H9 (cell line): ENCODE measurements around the gene YPEL5. TPM values are rescaled to one million over a fixed set of nuclear protein-coding genes. Genes with fewer than 3 reads are reported as not detected.

Experiments used
- DNase-seq: peaks from one replicate; pipeline ENCODE4 v3.0.0-alpha.2; 2017
- H2AFZ ChIP-seq: one replicate; pipeline ENCODE4 v1.6.1; 2013; ENCODE audit warnings: mild to moderate bottlenecking, low read length, control low read depth, moderate library complexity
- H2AK5ac ChIP-seq: 2 replicates; pipeline ENCODE4 v1.6.1; 2013; ENCODE audit warnings: low read length, control low read depth, mixed read lengths; ENCODE audit not compliant: insufficient read length
- H2BK120ac ChIP-seq: one replicate; pipeline ENCODE4 v1.6.1; 2013; ENCODE audit warnings: low read depth, mild to moderate bottlenecking, low read length, control low read depth, inconsistent platforms; ENCODE audit not compliant: poor library complexity, severe bottlenecking
- H2BK12ac ChIP-seq: 2 replicates; pipeline ENCODE4 v1.6.1; 2013; ENCODE audit warnings: low read length, control low read depth, mixed read lengths, low read depth; ENCODE audit not compliant: insufficient read length
- H2BK15ac ChIP-seq: 2 replicates; pipeline ENCODE4 v1.6.1; 2013; ENCODE audit warnings: low read depth, low read length, control low read depth
- H2BK20ac ChIP-seq: one replicate; pipeline ENCODE4 v1.6.1; 2013; ENCODE audit warnings: low read depth, mild to moderate bottlenecking, low read length, control low read depth, inconsistent platforms; ENCODE audit not compliant: poor library complexity, severe bottlenecking
- H2BK5ac ChIP-seq: 2 replicates; pipeline ENCODE4 v1.6.1; 2013; ENCODE audit warnings: low read length, control low read depth, mixed read lengths; ENCODE audit not compliant: insufficient read length
- H3K14ac ChIP-seq: 2 replicates; pipeline ENCODE4 v1.6.1; 2013; ENCODE audit warnings: low read length, control low read depth; ENCODE audit not compliant: insufficient read depth
- H3K18ac ChIP-seq: 2 replicates; pipeline ENCODE4 v1.6.1; 2013; ENCODE audit warnings: low read depth, mild to moderate bottlenecking, mixed read lengths, low read length, control low read depth; ENCODE audit not compliant: insufficient read length
- H3K23ac ChIP-seq: 2 replicates; pipeline ENCODE4 v1.6.1; 2013; ENCODE audit warnings: low read length, control low read depth, mixed read lengths, low read depth; ENCODE audit not compliant: insufficient read length
- H3K23me2 ChIP-seq: 2 replicates; pipeline ENCODE4 v1.6.1; 2013; ENCODE audit warnings: low read depth, mild to moderate bottlenecking, mixed read lengths, low read length, control low read depth; ENCODE audit not compliant: insufficient read length, poor library complexity, severe bottlenecking
- H3K27ac ChIP-seq: 2 replicates; pipeline ENCODE4 v1.5.1; 2013; ENCODE audit warnings: low read length, control low read depth, mixed read lengths, low read depth; ENCODE audit not compliant: insufficient read length
- H3K27me3 ChIP-seq: 2 replicates; pipeline ENCODE4 v1.6.1; 2013; ENCODE audit warnings: low read length, control low read depth, inconsistent platforms; ENCODE audit not compliant: insufficient read depth
- H3K4ac ChIP-seq: 2 replicates; pipeline ENCODE4 v1.6.1; 2013; ENCODE audit warnings: low read depth, mild to moderate bottlenecking, control low read depth, inconsistent platforms, low read length, moderate library complexity
- H3K4me1 ChIP-seq: 2 replicates; pipeline ENCODE4 v1.6.1; 2013; ENCODE audit warnings: low read length, control low read depth, inconsistent platforms; ENCODE audit not compliant: insufficient read depth
- H3K4me2 ChIP-seq: 2 replicates; pipeline ENCODE4 v1.6.1; 2013; ENCODE audit warnings: low read length, control low read depth, mixed read lengths; ENCODE audit not compliant: insufficient read length, insufficient read depth
- H3K56ac ChIP-seq: 2 replicates; pipeline ENCODE4 v1.6.1; 2013; ENCODE audit warnings: low read depth, mild to moderate bottlenecking, mixed read lengths, low read length, control low read depth; ENCODE audit not compliant: insufficient read length
- H3K79me1 ChIP-seq: 2 replicates; pipeline ENCODE4 v1.6.1; 2013; ENCODE audit warnings: low read depth, mild to moderate bottlenecking, moderate library complexity, low read length, control low read depth, inconsistent platforms; ENCODE audit not compliant: insufficient read depth, poor library complexity, severe bottlenecking
- H3K79me2 ChIP-seq: 2 replicates; pipeline ENCODE4 v1.6.1; 2013; ENCODE audit warnings: low read length, control low read depth, inconsistent platforms; ENCODE audit not compliant: insufficient read depth
- H3K9ac ChIP-seq: 2 replicates; pipeline ENCODE4 v1.6.1; 2013; ENCODE audit warnings: low read length, control low read depth, mixed read lengths; ENCODE audit not compliant: insufficient read length; ENCODE audit errors: extremely low read depth
- H3K9me3 ChIP-seq: one replicate; pipeline ENCODE4 v1.6.1; 2013; ENCODE audit warnings: low read depth, low read length, inconsistent platforms; ENCODE audit not compliant: control insufficient read depth
- H3T11ph ChIP-seq: one replicate; pipeline ENCODE4 v1.6.1; 2013; ENCODE audit warnings: mild to moderate bottlenecking, low read length, control low read depth, inconsistent platforms
- H4K20me1 ChIP-seq: one replicate; pipeline ENCODE4 v1.6.1; 2013; ENCODE audit not compliant: control insufficient read depth, insufficient read length, insufficient read depth
- H4K5ac ChIP-seq: 2 replicates; pipeline ENCODE4 v1.6.1; 2013; ENCODE audit warnings: low read depth, mild to moderate bottlenecking, mixed read lengths, low read length, control low read depth; ENCODE audit not compliant: insufficient read length
- H4K8ac ChIP-seq: replicated peaks from 2 replicates; pipeline ENCODE4 v1.6.1; 2013; ENCODE audit warnings: low read length, control low read depth, mixed read lengths, low read depth; ENCODE audit not compliant: insufficient read length
- H4K91ac ChIP-seq: 2 replicates; pipeline ENCODE4 v1.6.1; 2013; ENCODE audit warnings: low read depth, mild to moderate bottlenecking, moderate library complexity, mixed read lengths, low read length, control low read depth; ENCODE audit not compliant: insufficient read length
- H3K27ac Mint-ChIP-seq, 3 experiments: 2 replicates in 2 of 3; 3 replicates in 1 of 3; pipeline ENCODE4 v1.8.0; 2020 to 2021; ENCODE audit warnings: mixed read lengths in 3 of 3, mild to moderate bottlenecking in 1 of 3, moderate library complexity in 1 of 3
- H3K27me3 Mint-ChIP-seq: 2 replicates; pipeline ENCODE4 v1.8.0; 2021; ENCODE audit warnings: low read depth, mild to moderate bottlenecking, moderate library complexity, mixed read lengths
- H3K36me3 Mint-ChIP-seq, 3 experiments: 2 replicates in 2 of 3; 3 replicates in 1 of 3; pipeline ENCODE4 v1.8.0; 2020 to 2021; ENCODE audit warnings: low read depth in 3 of 3, mixed read lengths in 3 of 3; ENCODE audit not compliant: insufficient read depth in 1 of 3
- H3K4me1 Mint-ChIP-seq, 2 experiments: 2 replicates each; pipeline ENCODE4 v1.8.0; 2020; ENCODE audit warnings: mixed read lengths in 2 of 2
- H3K4me3 Mint-ChIP-seq, 2 experiments: 2 replicates in 1 of 2; 3 replicates in 1 of 2; pipeline ENCODE4 v1.8.0; 2020 to 2021; ENCODE audit warnings: mild to moderate bottlenecking in 2 of 2, mixed read lengths in 2 of 2, moderate library complexity in 1 of 2
- H3K9me3 Mint-ChIP-seq, 2 experiments: 2 replicates in 1 of 2; 3 replicates in 1 of 2; pipeline ENCODE4 v1.8.0; 2020; ENCODE audit warnings: mild to moderate bottlenecking in 2 of 2, mixed read lengths in 2 of 2, moderate library complexity in 1 of 2
- WGBS: extraction: QIAGEN DNeasy Blood & Tissue Kit; methylation state at CpG from one replicate; pipeline ENCODE4 v1.1.7; 2013; ENCODE audit warnings: missing lambda C conversion rate, low lambda C conversion rate, mixed read lengths; ENCODE audit not compliant: insufficient read length; ENCODE audit errors: extremely low coverage; 5-methylcytosine and 5-hydroxymethylcytosine counted together
- total RNA-seq: library from RNA; stranded (reverse); gene quantifications from 2 replicates; pipeline ENCODE4 v1.2.1, GENCODE V29; 2021
- TF ChIP-seq, protein P1 (sequence below): fragments of 200-600 bp; sonication (generic); conservative IDR thresholded peaks from 3 replicates; pipeline ENCODE4 v1.8.0; 2021; ENCODE audit warnings: antibody characterized with exemption, mild to moderate bottlenecking

The YPEL5 gene
- total RNA-seq, 1 experiment from 2014 or later: 28.5 TPM

DNA sequence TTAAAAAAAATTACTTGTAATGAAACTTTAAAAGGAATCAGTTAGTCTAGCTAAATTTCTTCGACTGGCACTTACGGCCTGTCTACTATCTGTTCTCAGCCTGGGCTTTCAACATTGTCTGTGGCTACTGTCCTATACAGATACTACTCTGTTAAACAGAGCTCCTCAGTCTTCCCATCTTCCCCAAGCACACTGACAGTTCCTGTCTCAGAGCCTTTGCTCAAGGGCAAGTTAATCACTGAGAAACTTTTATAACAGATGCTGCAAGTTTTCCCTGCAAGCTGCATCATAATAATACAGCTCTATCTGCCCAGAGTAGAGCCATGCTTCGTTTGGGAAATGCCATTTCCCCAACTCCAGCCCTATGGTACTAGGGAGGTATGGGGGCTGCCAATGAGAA, 11.3 kb upstream of the YPEL5 start:
- no peak overlapping the region for H4K91ac ChIP-seq
- no peak overlapping the region for H3K23ac ChIP-seq
- H3K4me3 Mint-ChIP-seq: no peak overlapping the region
- no peaks in the 10 kb centered on the region for H3K36me3 Mint-ChIP-seq
- H2AK5ac ChIP-seq: no peak overlapping the region
- H3K4ac ChIP-seq: no peak overlapping the region
- H3K27ac Mint-ChIP-seq: no peak overlapping the region
- no peaks in the 10 kb centered on the region for H3K27me3 ChIP-seq
- WGBS: no CpG with 5 or more reads among the region's 3 CpGs
- no peak overlapping the region for H4K5ac ChIP-seq
- no peak overlapping the region for H3T11ph ChIP-seq
- H2BK20ac ChIP-seq: no peak overlapping the region
- H4K20me1 ChIP-seq: no peaks in the 10 kb centered on the region
- TF ChIP-seq, protein P1, sequence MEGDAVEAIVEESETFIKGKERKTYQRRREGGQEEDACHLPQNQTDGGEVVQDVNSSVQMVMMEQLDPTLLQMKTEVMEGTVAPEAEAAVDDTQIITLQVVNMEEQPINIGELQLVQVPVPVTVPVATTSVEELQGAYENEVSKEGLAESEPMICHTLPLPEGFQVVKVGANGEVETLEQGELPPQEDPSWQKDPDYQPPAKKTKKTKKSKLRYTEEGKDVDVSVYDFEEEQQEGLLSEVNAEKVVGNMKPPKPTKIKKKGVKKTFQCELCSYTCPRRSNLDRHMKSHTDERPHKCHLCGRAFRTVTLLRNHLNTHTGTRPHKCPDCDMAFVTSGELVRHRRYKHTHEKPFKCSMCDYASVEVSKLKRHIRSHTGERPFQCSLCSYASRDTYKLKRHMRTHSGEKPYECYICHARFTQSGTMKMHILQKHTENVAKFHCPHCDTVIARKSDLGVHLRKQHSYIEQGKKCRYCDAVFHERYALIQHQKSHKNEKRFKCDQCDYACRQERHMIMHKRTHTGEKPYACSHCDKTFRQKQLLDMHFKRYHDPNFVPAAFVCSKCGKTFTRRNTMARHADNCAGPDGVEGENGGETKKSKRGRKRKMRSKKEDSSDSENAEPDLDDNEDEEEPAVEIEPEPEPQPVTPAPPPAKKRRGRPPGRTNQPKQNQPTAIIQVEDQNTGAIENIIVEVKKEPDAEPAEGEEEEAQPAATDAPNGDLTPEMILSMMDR: no peak
- H2BK15ac ChIP-seq: no peak overlapping the region
- H3K27ac ChIP-seq: no peak overlapping the region
- no peaks in the 10 kb centered on the region for H3K79me1 ChIP-seq
- no peak overlapping the region for H3K18ac ChIP-seq
- H2BK120ac ChIP-seq: no peak overlapping the region
- H3K79me2 ChIP-seq: no peaks in the 10 kb centered on the region
- H3K9me3 Mint-ChIP-seq: no peaks in the 10 kb centered on the region
- no peaks in the 10 kb centered on the region for H3K4me1 Mint-ChIP-seq
- no peaks in the 10 kb centered on the region for H3K9me3 ChIP-seq
- H3K27me3 Mint-ChIP-seq: peaks cover 2% of the 10 kb centered on the region
- no peak overlapping the region for H2BK5ac ChIP-seq
- no peak overlapping the region for H3K56ac ChIP-seq
- no peak overlapping the region for H3K14ac ChIP-seq
- no peak overlapping the region for H2BK12ac ChIP-seq
- no peak for DNase-seq
- H3K9ac ChIP-seq: no peak overlapping the region
- H4K8ac ChIP-seq: no peak overlapping the region
- no peak overlapping the region for H2AFZ ChIP-seq
- H3K4me1 ChIP-seq: no peaks in the 10 kb centered on the region
- no peaks in the 10 kb centered on the region for H3K23me2 ChIP-seq
- no peak overlapping the region for H3K4me2 ChIP-seq
